Measurements from ENCODE around the gene USP13. TPM values are rescaled to one million over a fixed set of nuclear protein-coding genes. Genes with fewer than 3 reads are reported as not detected.

Gene USP13
- total RNA-seq, 1 experiment from 2014 or later: 22.7 TPM

DNA sequence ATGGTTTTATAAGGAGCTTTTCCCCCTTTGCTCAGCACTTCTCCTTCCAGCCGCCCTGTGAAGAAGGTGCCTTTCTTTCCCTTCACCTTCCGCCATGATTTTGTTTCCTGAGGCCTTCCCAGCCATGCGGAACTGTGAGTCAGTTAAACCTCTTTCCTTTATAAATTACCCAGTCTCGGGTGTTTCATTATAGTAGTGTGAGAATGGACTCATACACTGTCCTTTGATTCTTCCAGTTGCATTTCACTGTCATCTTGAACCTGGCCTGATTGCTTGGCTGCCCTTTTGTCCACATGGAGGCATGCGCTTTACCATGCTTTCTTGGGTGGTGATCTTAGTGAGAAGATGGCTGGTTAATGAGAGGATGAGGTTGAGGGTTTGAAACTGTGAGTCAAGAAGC is 23.2 kb downstream of the USP13 start:
- H3K27me3 ChIP-seq (ENCODE audit: insufficient read depth, low read length): no peaks in the 10 kb centered on the region
- TF ChIP-seq, protein P1, sequence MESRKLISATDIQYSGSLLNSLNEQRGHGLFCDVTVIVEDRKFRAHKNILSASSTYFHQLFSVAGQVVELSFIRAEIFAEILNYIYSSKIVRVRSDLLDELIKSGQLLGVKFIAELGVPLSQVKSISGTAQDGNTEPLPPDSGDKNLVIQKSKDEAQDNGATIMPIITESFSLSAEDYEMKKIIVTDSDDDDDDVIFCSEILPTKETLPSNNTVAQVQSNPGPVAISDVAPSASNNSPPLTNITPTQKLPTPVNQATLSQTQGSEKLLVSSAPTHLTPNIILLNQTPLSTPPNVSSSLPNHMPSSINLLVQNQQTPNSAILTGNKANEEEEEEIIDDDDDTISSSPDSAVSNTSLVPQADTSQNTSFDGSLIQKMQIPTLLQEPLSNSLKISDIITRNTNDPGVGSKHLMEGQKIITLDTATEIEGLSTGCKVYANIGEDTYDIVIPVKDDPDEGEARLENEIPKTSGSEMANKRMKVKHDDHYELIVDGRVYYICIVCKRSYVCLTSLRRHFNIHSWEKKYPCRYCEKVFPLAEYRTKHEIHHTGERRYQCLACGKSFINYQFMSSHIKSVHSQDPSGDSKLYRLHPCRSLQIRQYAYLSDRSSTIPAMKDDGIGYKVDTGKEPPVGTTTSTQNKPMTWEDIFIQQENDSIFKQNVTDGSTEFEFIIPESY (IDR thresholded peaks at IDR 0.05; ENCODE audit: extremely low read depth, insufficient replicate concordance, low read length): no peak
- TF ChIP-seq ZNF274 (IDR thresholded peaks at IDR 0.05; ENCODE audit: low read depth, low read length): no peak
- TF ChIP-seq SRF (IDR thresholded peaks at IDR 0.05; ENCODE audit: low read depth): no peak
- no peak for TF ChIP-seq FOSL1 (IDR thresholded peaks at IDR 0.05; ENCODE audit: low read depth)
- TF ChIP-seq TCF7L2 (IDR thresholded peaks at IDR 0.05; ENCODE audit: borderline replicate concordance, extremely low read depth, insufficient read depth, insufficient read length): no peak
- TF ChIP-seq, protein P2, sequence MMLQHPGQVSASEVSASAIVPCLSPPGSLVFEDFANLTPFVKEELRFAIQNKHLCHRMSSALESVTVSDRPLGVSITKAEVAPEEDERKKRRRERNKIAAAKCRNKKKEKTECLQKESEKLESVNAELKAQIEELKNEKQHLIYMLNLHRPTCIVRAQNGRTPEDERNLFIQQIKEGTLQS (IDR thresholded peaks at IDR 0.05): no peak
- TF ChIP-seq POLR2A (IDR thresholded peaks at IDR 0.05; ENCODE audit: borderline replicate concordance, extremely low read depth, insufficient read depth, insufficient read length): no peak
- TF ChIP-seq CBX3 (IDR thresholded peaks at IDR 0.05; ENCODE audit: low read depth): no peak
- TF ChIP-seq EGR1 (IDR thresholded peaks at IDR 0.05; ENCODE audit: low read depth): no peak
- no peak for TF ChIP-seq EZH2phosphoT487 (IDR thresholded peaks at IDR 0.05; ENCODE audit: borderline replicate concordance)
- no peak for TF ChIP-seq SP1 (IDR thresholded peaks at IDR 0.05; ENCODE audit: low read depth)
- TF ChIP-seq EZH2 (IDR thresholded peaks at IDR 0.05): no peak
- TF ChIP-seq ZFX (IDR thresholded peaks at IDR 0.05): no peak
- no peak for TF ChIP-seq ELF1 (IDR thresholded peaks at IDR 0.05; ENCODE audit: borderline replicate concordance, low read depth)
- TF ChIP-seq JUND (IDR thresholded peaks at IDR 0.05): no peak
- no peak for TF ChIP-seq POLR2AphosphoS5 (IDR thresholded peaks at IDR 0.05; ENCODE audit: low read depth, low read length)
- peaks cover 88% of the 10 kb centered on the region for H3K79me2 ChIP-seq (ENCODE audit: insufficient read depth, low read length)
- no peak for DNase-seq (ENCODE audit: low read depth, low spot score)
- H4K20me1 ChIP-seq (ENCODE audit: insufficient read depth): no peaks in the 10 kb centered on the region
- no peak overlapping the region for H3K4me2 ChIP-seq (ENCODE audit: low read length)
- ChIA-PET RAD21 (ENCODE audit: low non-redundant PET in 1 of 2, low total read pairs in 2 of 2, uncharacterized antibody in 2 of 2, unreplicated experiment in 2 of 2) (no interaction called here), CTCF (no interaction called here), POLR2A (no interaction called here)
- no TSS peak for BruUV-seq (replicated peaks)
- ATAC-seq: no peak
- H3K9me2 ChIP-seq (ENCODE audit: insufficient read depth): no peaks in the 10 kb centered on the region
- H3K27ac ChIP-seq (ENCODE audit: low read depth, low read length): no peak overlapping the region
- no peak overlapping the region for H3K4me3 ChIP-seq (replicated peaks in 1 of 2; ENCODE audit: low read depth in 1 of 2, low read length in 2 of 2)
- H3K9me3 ChIP-seq (ENCODE audit: control insufficient read depth in 1 of 2, insufficient read depth in 1 of 2, low read depth in 1 of 2, low read length in 2 of 2): no peaks in the 10 kb centered on the region
- H3K36me3 ChIP-seq (ENCODE audit: control insufficient read depth in 1 of 2, insufficient read depth in 2 of 2, low read length in 2 of 2): no peaks in the 10 kb centered on the region
- no peak overlapping the region for H3K9ac ChIP-seq (ENCODE audit: low read length)
- H3K4me1 ChIP-seq (ENCODE audit: control insufficient read depth in 1 of 2, insufficient read depth in 2 of 2, low read length in 2 of 2): peaks cover 13 to 54% of the 10 kb centered on the region in 2 experiments
- intact Hi-C loops (cut with micrococcal nuclease): no loop called here
- H2AFZ ChIP-seq (ENCODE audit: low read depth, low read length, poor library complexity, severe bottlenecking): no peak overlapping the region

All from HCT116 (cell line).